ENCODE results near the gene ZNF595.

DNA sequence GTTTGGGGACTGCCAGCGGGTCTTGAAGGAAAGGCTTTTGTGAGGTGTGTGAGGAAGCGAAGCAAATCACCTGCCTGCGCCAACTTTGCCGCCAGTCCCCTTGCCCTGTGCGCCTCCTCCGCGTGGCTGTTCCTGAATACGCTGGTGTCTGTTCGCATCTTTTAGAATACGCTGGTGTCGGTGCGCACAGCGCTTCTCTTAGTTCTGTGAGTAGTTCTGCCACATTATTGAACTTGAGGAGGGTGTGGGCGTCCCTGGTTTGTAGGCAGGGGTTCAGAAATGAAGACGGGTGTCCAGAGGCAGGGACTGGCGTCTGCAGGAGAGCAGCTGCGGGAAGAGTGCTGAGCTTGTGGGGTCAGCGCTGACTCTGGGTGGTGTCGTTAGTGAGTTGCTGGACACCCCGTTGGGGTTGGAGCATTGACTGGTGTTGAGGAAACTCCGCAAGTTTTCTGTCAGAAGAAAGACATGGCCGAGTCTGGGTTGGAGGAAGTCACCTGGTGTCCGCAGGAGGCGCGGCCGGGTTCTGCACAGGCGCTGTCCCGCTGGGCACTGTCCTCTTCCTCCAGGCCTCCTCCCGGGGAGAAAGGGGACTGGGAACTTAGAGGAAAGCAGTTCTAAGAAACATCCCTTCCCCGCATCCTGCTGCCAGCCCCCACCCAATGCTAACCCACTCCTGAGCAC lies 72.1 kb downstream of the ZNF595 start:
- TF ChIP-seq, protein P1, sequence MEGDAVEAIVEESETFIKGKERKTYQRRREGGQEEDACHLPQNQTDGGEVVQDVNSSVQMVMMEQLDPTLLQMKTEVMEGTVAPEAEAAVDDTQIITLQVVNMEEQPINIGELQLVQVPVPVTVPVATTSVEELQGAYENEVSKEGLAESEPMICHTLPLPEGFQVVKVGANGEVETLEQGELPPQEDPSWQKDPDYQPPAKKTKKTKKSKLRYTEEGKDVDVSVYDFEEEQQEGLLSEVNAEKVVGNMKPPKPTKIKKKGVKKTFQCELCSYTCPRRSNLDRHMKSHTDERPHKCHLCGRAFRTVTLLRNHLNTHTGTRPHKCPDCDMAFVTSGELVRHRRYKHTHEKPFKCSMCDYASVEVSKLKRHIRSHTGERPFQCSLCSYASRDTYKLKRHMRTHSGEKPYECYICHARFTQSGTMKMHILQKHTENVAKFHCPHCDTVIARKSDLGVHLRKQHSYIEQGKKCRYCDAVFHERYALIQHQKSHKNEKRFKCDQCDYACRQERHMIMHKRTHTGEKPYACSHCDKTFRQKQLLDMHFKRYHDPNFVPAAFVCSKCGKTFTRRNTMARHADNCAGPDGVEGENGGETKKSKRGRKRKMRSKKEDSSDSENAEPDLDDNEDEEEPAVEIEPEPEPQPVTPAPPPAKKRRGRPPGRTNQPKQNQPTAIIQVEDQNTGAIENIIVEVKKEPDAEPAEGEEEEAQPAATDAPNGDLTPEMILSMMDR (IDR thresholded peaks at IDR 0.05), result no peak
- TF ChIP-seq POLR2AphosphoS5 (IDR thresholded peaks at IDR 0.05) (no peak), EP300 (IDR thresholded peaks at IDR 0.05) (no peak)

Measured in suprapubic skin (tissue), 4 donors.